ENCODE data around the gene DNAL1. TPM values are rescaled to one million over a fixed set of nuclear protein-coding genes. Genes with fewer than 3 reads are reported as not detected.
A peak's percentile ranks its signal among the peaks of the same experiment; 100 is the strongest.

Gene DNAL1
- total and polyA plus RNA-seq, 10 of the 15 experiments (the other 5 are each of a cell fraction or from before 2014, with no cell fraction given) = 2.4 to 18.2 (median 7.4) TPM

DNA sequence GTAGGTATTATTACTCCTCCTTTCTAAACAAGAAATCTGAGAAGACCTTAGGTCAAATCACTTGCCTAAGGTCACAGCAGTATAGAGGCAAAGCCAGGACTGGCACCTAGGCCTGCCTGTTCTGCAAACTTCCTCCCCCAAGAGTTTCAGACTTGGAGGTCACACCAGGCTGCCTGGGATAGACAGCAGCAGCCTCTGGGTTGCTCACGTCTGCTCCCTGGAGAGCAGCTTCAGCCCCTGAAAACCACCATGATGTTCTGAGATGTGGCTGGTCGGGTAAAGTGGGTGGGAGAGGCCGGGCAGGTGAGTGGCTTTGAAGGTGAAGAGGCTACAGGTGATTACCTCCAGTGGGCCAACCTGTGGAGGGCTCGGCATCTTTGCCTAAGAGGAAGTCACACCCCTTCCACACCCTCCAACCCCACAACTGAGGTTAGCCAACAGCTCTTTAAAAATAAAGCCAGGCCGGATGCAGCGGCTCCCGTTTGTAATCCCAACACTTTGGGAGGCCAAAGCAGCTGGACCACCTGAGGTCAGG is 106.4 kb downstream of the DNAL1 start:
- H4K20me1 ChIP-seq (ENCODE audit: control insufficient read depth, insufficient read depth) = peaks cover 35% of the 10 kb centered on the region
- in situ Hi-C loops (cut with MboI) = loop anchor here (25.0 kb wide), 2 partner anchors 1511 to 1786 kb away; no protein-coding TSS in a partner anchor
- H3K79me2 ChIP-seq (ENCODE audit: control insufficient read depth, insufficient read depth, low read length) = peaks cover 100% of the 10 kb centered on the region
- H3K9me3 ChIP-seq (replicated peaks; ENCODE audit: control insufficient read depth, insufficient read depth, low read length) = no peaks in the 10 kb centered on the region
- 0 out of 2 replicates have a peak overlapping the region, but pooled peaks have one; percentile 5 for H3K4me3 ChIP-seq
- FAIRE-seq (no peak), ATAC-seq (no peak), DNase-seq (ENCODE audit: low read depth, low spot score) (no peak)
- no TSS peak for BruUV-seq (replicated peaks)
- POLR2A ChIA-PET = interaction anchor here (1.4 to 7.3 kb wide), 3 partner anchors 8 to 35 kb away, joined by 3 to 54 read pairs (median 52); no protein-coding TSS in a partner anchor
- WGBS (ENCODE audit: insufficient coverage, insufficient replicate concordance, low lambda C conversion rate, missing lambda C conversion rate) = under 1% methylated on average over 7 of the region's 7 CpGs
- no peak overlapping the region for H3K9ac ChIP-seq (ENCODE audit: control insufficient read depth, insufficient read depth, low read length)
- SMC1A ChIA-PET (ENCODE audit: uncharacterized antibody, unreplicated experiment) = interaction anchor here (0.7 to 15.7 kb wide), 6 partner anchors 8 to 75 kb away, joined by 3 to 214 read pairs (median 46); no protein-coding TSS in a partner anchor
- intact Hi-C loops (cut with micrococcal nuclease; ENCODE audit: unreplicated experiment) = loop anchor here (5.0 kb wide), 1 partner anchor 36 kb away; no protein-coding TSS in a partner anchor
- H3K27me3 ChIP-seq (replicated peaks in 1 of 2; ENCODE audit: control insufficient read depth in 2 of 2, insufficient read depth in 2 of 2, low read length in 1 of 2) = no peaks in the 10 kb centered on the region
- TF ChIP-seq BRCA1 (IDR thresholded peaks at IDR 0.05; ENCODE audit: low read depth, low read length) (no peak), FOS (IDR thresholded peaks at IDR 0.05; ENCODE audit: borderline replicate concordance, extremely low read depth, insufficient read length) (no peak), SMAD5 (IDR thresholded peaks at IDR 0.05; ENCODE audit: low read depth) (no peak), MEF2B (IDR thresholded peaks at IDR 0.05; ENCODE audit: partially characterized antibody, poor library complexity, severe bottlenecking) (peak; percentile 35), TCF12 (IDR thresholded peaks at IDR 0.05; ENCODE audit: low read depth, low read length) (no peak), SMC3 (IDR thresholded peaks at IDR 0.05; ENCODE audit: borderline replicate concordance, low read length) (no peak), NR2F1 (conservative IDR thresholded peaks at IDR 0.05) (peak; percentile 38; the same call in 1 of the 2 replicates)
- TF ChIP-seq, protein P1, sequence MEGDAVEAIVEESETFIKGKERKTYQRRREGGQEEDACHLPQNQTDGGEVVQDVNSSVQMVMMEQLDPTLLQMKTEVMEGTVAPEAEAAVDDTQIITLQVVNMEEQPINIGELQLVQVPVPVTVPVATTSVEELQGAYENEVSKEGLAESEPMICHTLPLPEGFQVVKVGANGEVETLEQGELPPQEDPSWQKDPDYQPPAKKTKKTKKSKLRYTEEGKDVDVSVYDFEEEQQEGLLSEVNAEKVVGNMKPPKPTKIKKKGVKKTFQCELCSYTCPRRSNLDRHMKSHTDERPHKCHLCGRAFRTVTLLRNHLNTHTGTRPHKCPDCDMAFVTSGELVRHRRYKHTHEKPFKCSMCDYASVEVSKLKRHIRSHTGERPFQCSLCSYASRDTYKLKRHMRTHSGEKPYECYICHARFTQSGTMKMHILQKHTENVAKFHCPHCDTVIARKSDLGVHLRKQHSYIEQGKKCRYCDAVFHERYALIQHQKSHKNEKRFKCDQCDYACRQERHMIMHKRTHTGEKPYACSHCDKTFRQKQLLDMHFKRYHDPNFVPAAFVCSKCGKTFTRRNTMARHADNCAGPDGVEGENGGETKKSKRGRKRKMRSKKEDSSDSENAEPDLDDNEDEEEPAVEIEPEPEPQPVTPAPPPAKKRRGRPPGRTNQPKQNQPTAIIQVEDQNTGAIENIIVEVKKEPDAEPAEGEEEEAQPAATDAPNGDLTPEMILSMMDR (IDR thresholded peaks at IDR 0.05 in 2 of 3, conservative IDR thresholded peaks at IDR 0.05 in 1 of 3; ENCODE audit: control insufficient read depth in 2 of 3, extremely low read depth in 1 of 3, insufficient read depth in 1 of 3, low read depth in 3 of 3, low read length in 3 of 3) = no peak
- peak overlapping the region; percentile 54; the same call in 1 of the 2 replicates for H3K27ac ChIP-seq (ENCODE audit: control insufficient read depth, insufficient read depth)
- H3K4me2 ChIP-seq (ENCODE audit: control insufficient read depth, insufficient read depth) = peak overlapping the region; percentile 100
- RAD21 ChIA-PET (ENCODE audit: unreplicated experiment) = interaction anchor here (1.5 to 25.6 kb wide), 3 partner anchors 8 to 26 kb away, joined by 9 to 710 read pairs (median 114); no protein-coding TSS in a partner anchor
- peaks cover 83% of the 10 kb centered on the region for H3K4me1 ChIP-seq (ENCODE audit: control insufficient read depth, insufficient read depth, low read length)
- no peak overlapping the region for H2AFZ ChIP-seq (ENCODE audit: control insufficient read depth, low read depth, low read length)
- CTCF ChIA-PET = interaction anchor here (0.6 to 21.0 kb wide), 6 partner anchors 7 to 72 kb away, joined by 3 to 288 read pairs (median 7); no protein-coding TSS in a partner anchor
- H3K36me3 ChIP-seq (ENCODE audit: control insufficient read depth in 2 of 2, insufficient read depth in 2 of 2, low read length in 1 of 2) = peaks cover 8 to 12% of the 10 kb centered on the region in 2 experiments

All from GM12878 (cell line).